K562 (cell line): Measurements from ENCODE around the gene LILRB3. TPM values are rescaled to one million over a fixed set of nuclear protein-coding genes. Genes with fewer than 3 reads are reported as not detected.
A peak's percentile ranks its signal among the peaks of the same experiment; 100 is the strongest.

Source experiments
- BCL6 ChIP-seq: fragments of 250-450 bp; sonication (Bioruptor Pico); IDR thresholded peaks from 2 replicates; pipeline ENCODE4 v1.4.0; 2020
- MED1 ChIP-seq: sonication (generic); formaldehyde crosslinking; IDR thresholded peaks from 2 replicates; pipeline ENCODE4 v1.8.1; 2023; ENCODE audit warnings: missing genetic modification reagents, borderline replicate concordance
- NCOA4 ChIP-seq: fragments of 450-650 bp; IDR thresholded peaks from 2 replicates; pipeline ENCODE4 v1.6.1; 2018; ENCODE audit warnings: mild to moderate bottlenecking; ENCODE audit not compliant: partially characterized antibody
- NR4A1 ChIP-seq, 2 experiments: fragments of 250-450 bp in 1 of 2; fragments of 450-650 bp in 1 of 2; sonication (Bioruptor Pico) in 1 of 2; IDR thresholded peaks; 2 replicates each; pipeline versions ENCODE4 v1.4.0 to v1.6.1; 2016 to 2020; ENCODE audit warnings: mild to moderate bottlenecking in 2 of 2, missing compliant biosample characterization in 1 of 2, missing genetic modification characterization in 1 of 2, moderate library complexity in 1 of 2
- PHB2 ChIP-seq: fragments of 450-650 bp; IDR thresholded peaks from 2 replicates; pipeline ENCODE4 v1.6.1; 2017; ENCODE audit warnings: low read depth
- RBFOX2 ChIP-seq: fragments of 200-400 bp; formaldehyde crosslinking; IDR thresholded peaks from 2 replicates; pipeline ENCODE4 v1.6.1; 2017; ENCODE audit warnings: low read depth, mild to moderate bottlenecking, low read length, moderate library complexity
- SMARCC2 ChIP-seq: fragments of 450-650 bp; IDR thresholded peaks from 2 replicates; pipeline ENCODE4 v1.6.1; 2017; ENCODE audit warnings: antibody characterized with exemption, moderate library complexity, mild to moderate bottlenecking, low read depth
- TRIM28 ChIP-seq: fragments of 450-650 bp; IDR thresholded peaks from 2 replicates; pipeline ENCODE4 v1.6.1; 2017
- ZBTB7A ChIP-seq: IDR thresholded peaks from 2 replicates; pipeline ENCODE4 v1.6.1; 2011; ENCODE audit warnings: low read depth, mild to moderate bottlenecking, low read length, moderate library complexity, borderline replicate concordance; ENCODE audit not compliant: control insufficient read depth
- ZFP1 ChIP-seq: fragments of 450-650 bp; formaldehyde crosslinking; IDR thresholded peaks from 2 replicates; pipeline ENCODE4 v1.4.0; 2020; ENCODE audit warnings: mild to moderate bottlenecking, mixed read lengths
- ZNF143 ChIP-seq: sonication (generic); formaldehyde crosslinking; IDR thresholded peaks from 2 replicates; pipeline ENCODE4 v1.9.0; 2022; ENCODE audit warnings: mild to moderate bottlenecking, missing genetic modification reagents
- ZNF23 ChIP-seq: fragments of 250-450 bp; sonication (Bioruptor Pico); IDR thresholded peaks from 2 replicates; pipeline ENCODE4 v1.4.0; 2020; ENCODE audit warnings: mild to moderate bottlenecking
- ZNF347 ChIP-seq: fragments of 450-650 bp; formaldehyde crosslinking; IDR thresholded peaks from 2 replicates; pipeline ENCODE4 v1.4.0; 2020; ENCODE audit warnings: low read depth, mild to moderate bottlenecking, moderate library complexity
- ZNF766 ChIP-seq: fragments of 200-800 bp; sonication (Bioruptor generic); conservative IDR thresholded peaks from 2 replicates; pipeline ENCODE4 v1.6.1; 2016; ENCODE audit warnings: missing genetic modification characterization, missing compliant biosample characterization
- ZSCAN32 ChIP-seq: fragments of 450-650 bp; formaldehyde crosslinking; IDR thresholded peaks from 2 replicates; pipeline ENCODE4 v1.4.0; 2020; ENCODE audit warnings: mild to moderate bottlenecking, moderate library complexity
- polyA plus RNA-seq, 8 experiments: library from polyadenylated mRNA; depleted of rRNA in 4 of 8; stranded (reverse) in 5 of 8; unstranded in 3 of 8; fragments of >200 nt; fragmentation: Nextera tagmentation in 2 of 8; fragmentation: Illumina TruSeq in 1 of 8; extraction: Ambion mirVana in 2 of 8; extraction: Trizol in 1 of 8; gene quantifications; 2 replicates each; pipeline versions ENCODE4 v1.2.1 to v1.2.3, GENCODE V29; 2011 to 2014; ENCODE audit warnings: inconsistent platforms in 1 of 8, missing spikeins in 1 of 8
- total RNA-seq, 7 experiments: library from RNA; depleted of rRNA in 6 of 7; stranded (reverse); fragments of >200 nt in 6 of 7; fragmentation: Illumina TruSeq in 2 of 7; extraction: Trizol in 2 of 7; gene quantifications; 2 replicates each; pipeline versions ENCODE4 v1.2.1 to v1.2.3, GENCODE V29; 2011 to 2021; ENCODE audit warnings: low replicate concordance in 1 of 7
- TF ChIP-seq, protein P1 (sequence below): fragments of 150-350 bp; conservative IDR thresholded peaks from 2 replicates; pipeline ENCODE4 v1.6.1; 2014; ENCODE audit warnings: low read length
- TF ChIP-seq, protein P2 (sequence below), 2 experiments: fragments of 250-450 bp in 1 of 2; fragments of 450-650 bp in 1 of 2; sonication (Bioruptor Pico) in 1 of 2; IDR thresholded peaks; 2 replicates each; pipeline versions ENCODE4 v1.6.1 to v1.8.0; 2016 to 2021; ENCODE audit warnings: mild to moderate bottlenecking in 2 of 2, moderate library complexity in 2 of 2, missing compliant biosample characterization in 1 of 2, missing genetic modification characterization in 1 of 2
- TF ChIP-seq, protein P3 (sequence below): fragments of 250-450 bp; sonication (Bioruptor Pico); IDR thresholded peaks from 2 replicates; pipeline ENCODE4 v1.8.0; 2021; ENCODE audit warnings: moderate library complexity, mild to moderate bottlenecking, inconsistent platforms
- TF ChIP-seq, protein P4 (sequence below): fragments of 450-650 bp; IDR thresholded peaks from 2 replicates; pipeline ENCODE4 v1.6.1; 2014; ENCODE audit warnings: low read depth, mild to moderate bottlenecking, moderate library complexity, borderline replicate concordance
- TF ChIP-seq, protein P5 (sequence below), 3 experiments: fragments of 200-800 bp in 1 of 3; sonication (Bioruptor generic) in 1 of 3; sonication (generic) in 1 of 3; formaldehyde crosslinking in 1 of 3; IDR thresholded peaks; 2 replicates each; pipeline versions ENCODE4 v1.6.1 to v1.8.0; 2016 to 2022; ENCODE audit warnings: mild to moderate bottlenecking in 2 of 3, missing compliant biosample characterization in 2 of 3, missing genetic modification characterization in 2 of 3, missing genetic modification reagents in 1 of 3

The LILRB3 gene
- total and polyA plus RNA-seq, 9 of the 15 experiments (the other 6 are each of a cell fraction or from before 2014, with no cell fraction given): 0.01 to 0.09 TPM; not detected in 7

DNA sequence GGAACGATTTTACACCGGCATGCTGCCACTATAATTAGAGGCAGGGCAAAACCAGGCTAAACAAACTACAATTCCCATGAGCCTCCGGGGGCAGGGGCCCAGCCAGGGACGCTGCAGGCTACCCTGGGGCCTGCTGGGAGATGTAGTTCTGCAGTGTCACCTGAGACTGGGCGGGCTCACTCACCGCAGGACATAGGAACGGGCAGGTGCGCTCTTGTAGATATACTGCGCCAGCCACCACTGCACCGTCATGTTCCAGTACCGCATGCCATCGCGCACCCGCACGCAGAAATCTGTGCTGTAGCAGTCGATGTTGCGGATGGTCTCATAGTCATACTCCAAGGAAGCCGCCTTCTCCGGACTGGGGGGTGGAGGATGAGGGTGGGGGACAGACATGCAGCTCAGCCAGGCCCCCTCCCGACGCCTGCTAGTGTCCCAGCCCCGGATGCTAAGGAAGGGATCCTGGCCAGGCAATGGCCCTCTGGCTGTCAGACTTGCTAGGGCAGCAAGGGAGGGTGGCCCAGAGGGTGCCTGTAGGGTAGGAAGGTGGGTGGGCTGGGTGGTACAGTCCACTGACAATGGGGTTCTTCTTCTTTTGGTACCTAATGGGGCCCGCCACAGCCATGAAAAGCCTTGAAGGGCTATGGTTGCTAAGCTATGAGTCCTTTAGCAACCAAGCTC, 44.1 kb downstream of the LILRB3 start (continued):
- TF ChIP-seq, protein P1, sequence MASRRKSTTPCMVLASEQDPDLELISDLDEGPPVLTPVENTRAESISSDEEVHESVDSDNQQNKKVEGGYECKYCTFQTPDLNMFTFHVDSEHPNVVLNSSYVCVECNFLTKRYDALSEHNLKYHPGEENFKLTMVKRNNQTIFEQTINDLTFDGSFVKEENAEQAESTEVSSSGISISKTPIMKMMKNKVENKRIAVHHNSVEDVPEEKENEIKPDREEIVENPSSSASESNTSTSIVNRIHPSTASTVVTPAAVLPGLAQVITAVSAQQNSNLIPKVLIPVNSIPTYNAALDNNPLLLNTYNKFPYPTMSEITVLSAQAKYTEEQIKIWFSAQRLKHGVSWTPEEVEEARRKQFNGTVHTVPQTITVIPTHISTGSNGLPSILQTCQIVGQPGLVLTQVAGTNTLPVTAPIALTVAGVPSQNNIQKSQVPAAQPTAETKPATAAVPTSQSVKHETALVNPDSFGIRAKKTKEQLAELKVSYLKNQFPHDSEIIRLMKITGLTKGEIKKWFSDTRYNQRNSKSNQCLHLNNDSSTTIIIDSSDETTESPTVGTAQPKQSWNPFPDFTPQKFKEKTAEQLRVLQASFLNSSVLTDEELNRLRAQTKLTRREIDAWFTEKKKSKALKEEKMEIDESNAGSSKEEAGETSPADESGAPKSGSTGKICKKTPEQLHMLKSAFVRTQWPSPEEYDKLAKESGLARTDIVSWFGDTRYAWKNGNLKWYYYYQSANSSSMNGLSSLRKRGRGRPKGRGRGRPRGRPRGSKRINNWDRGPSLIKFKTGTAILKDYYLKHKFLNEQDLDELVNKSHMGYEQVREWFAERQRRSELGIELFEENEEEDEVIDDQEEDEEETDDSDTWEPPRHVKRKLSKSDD: no peak
- TF ChIP-seq PHB2 (no peak), ZNF766 (0 out of 2 replicates have a peak, but pooled peaks have one; percentile 34), TRIM28 (no peak), ZNF143 (CRISPR knock-in tag) (peak; percentile 95), MED1 (no peak), ZBTB7A (no peak), ZSCAN32 (no peak), BCL6 (CRISPR knock-in tag) (no peak), ZFP1 (CRISPR knock-in tag) (no peak), NCOA4 (no peak), RBFOX2 (peak; percentile 55; the same call in 1 of the 2 replicates), ZNF347 (CRISPR knock-in tag) (no peak), SMARCC2 (no peak), ZNF23 (CRISPR knock-in tag) (no peak), NR4A1 (CRISPR knock-in tag; IDR thresholded peaks at IDR 0.05) (no peak), NR4A1 (tag; IDR thresholded peaks at IDR 0.05) (no peak)
- TF ChIP-seq, protein P2, sequence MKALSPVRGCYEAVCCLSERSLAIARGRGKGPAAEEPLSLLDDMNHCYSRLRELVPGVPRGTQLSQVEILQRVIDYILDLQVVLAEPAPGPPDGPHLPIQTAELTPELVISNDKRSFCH (CRISPR knock-in tag; IDR thresholded peaks at IDR 0.05): no peak
- TF ChIP-seq, protein P2 (tag; IDR thresholded peaks at IDR 0.05): no peak
- TF ChIP-seq, protein P3, sequence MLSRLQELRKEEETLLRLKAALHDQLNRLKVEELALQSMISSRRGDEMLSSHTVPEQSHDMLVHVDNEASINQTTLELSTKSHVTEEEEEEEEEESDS (CRISPR knock-in tag): no peak
- TF ChIP-seq, protein P4, sequence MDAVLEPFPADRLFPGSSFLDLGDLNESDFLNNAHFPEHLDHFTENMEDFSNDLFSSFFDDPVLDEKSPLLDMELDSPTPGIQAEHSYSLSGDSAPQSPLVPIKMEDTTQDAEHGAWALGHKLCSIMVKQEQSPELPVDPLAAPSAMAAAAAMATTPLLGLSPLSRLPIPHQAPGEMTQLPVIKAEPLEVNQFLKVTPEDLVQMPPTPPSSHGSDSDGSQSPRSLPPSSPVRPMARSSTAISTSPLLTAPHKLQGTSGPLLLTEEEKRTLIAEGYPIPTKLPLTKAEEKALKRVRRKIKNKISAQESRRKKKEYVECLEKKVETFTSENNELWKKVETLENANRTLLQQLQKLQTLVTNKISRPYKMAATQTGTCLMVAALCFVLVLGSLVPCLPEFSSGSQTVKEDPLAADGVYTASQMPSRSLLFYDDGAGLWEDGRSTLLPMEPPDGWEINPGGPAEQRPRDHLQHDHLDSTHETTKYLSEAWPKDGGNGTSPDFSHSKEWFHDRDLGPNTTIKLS: peak; percentile 59; the same call in 1 of the 2 replicates
- TF ChIP-seq, protein P5, sequence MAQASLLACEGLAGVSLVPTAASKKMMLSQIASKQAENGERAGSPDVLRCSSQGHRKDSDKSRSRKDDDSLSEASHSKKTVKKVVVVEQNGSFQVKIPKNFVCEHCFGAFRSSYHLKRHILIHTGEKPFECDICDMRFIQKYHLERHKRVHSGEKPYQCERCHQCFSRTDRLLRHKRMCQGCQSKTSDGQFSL (CRISPR knock-in tag; IDR thresholded peaks at IDR 0.05): no peak
- TF ChIP-seq, protein P5 (tag; IDR thresholded peaks at IDR 0.05): no peak
